Esophagus muscularis mucosa (tissue), 4 donors: ENCODE results near the gene LENEP.

Experiments
- EP300 ChIP-seq: sonication (generic); formaldehyde crosslinking; IDR thresholded peaks from one replicate; pipeline ENCODE4 v1.6.1; 2017; ENCODE audit warnings: antibody characterized with exemption
- POLR2AphosphoS5 ChIP-seq, 2 donors: sonication (generic); formaldehyde crosslinking; IDR thresholded peaks; one replicate each; pipeline ENCODE4 v1.6.1; 2017; ENCODE audit warnings: antibody characterized with exemption in 2 of 2
- TF ChIP-seq, protein P1 (sequence below), 3 experiments: fragments of 200-600 bp in 2 of 3; fragments of 450-650 bp in 1 of 3; sonication (generic) in 2 of 3; IDR thresholded peaks; one replicate each; pipeline ENCODE4 v1.5.1; 2017 to 2019; ENCODE audit warnings: antibody characterized with exemption in 3 of 3, mild to moderate bottlenecking in 2 of 3, moderate library complexity in 1 of 3

DNA sequence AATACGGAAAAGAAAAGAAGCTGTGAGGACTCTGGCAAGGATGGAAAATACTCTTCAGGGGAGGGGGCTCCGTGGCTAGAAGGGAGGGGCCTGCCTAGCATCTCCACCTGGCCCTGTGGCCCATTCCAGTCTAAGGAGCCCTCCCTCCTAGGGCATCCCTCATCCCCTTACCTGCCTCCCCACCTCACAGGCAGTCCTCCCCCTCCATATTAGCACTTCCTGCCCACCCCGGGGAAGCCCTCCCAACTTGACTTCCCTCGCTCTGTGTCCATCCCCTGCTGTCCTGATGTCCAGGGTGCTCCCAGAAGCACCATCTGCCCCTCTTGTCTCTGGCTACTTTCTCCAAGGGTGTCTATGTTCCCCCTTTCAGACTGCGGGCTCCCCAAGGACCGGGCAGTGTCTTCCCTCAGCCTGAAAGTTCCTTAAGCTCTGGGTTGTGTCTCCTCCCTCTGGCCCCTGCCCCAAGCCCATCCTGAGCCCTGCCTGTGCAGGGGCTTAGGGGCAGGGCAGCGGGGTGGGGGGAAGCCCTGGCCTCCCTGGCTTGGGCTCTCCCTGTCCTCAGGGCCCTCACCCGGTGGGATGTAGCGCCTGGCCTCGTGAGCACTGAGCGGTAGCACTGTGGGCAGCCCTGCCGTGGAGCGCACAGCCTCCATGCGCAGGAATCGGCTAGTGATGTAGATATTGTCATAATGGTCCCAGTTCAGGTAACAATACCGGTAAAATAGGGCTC is 36.3 kb downstream of the LENEP start:
- TF ChIP-seq, protein P1, sequence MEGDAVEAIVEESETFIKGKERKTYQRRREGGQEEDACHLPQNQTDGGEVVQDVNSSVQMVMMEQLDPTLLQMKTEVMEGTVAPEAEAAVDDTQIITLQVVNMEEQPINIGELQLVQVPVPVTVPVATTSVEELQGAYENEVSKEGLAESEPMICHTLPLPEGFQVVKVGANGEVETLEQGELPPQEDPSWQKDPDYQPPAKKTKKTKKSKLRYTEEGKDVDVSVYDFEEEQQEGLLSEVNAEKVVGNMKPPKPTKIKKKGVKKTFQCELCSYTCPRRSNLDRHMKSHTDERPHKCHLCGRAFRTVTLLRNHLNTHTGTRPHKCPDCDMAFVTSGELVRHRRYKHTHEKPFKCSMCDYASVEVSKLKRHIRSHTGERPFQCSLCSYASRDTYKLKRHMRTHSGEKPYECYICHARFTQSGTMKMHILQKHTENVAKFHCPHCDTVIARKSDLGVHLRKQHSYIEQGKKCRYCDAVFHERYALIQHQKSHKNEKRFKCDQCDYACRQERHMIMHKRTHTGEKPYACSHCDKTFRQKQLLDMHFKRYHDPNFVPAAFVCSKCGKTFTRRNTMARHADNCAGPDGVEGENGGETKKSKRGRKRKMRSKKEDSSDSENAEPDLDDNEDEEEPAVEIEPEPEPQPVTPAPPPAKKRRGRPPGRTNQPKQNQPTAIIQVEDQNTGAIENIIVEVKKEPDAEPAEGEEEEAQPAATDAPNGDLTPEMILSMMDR (IDR thresholded peaks at IDR 0.05): no peak
- no peak for TF ChIP-seq POLR2AphosphoS5 (IDR thresholded peaks at IDR 0.05)
- TF ChIP-seq EP300: no peak
